ENCODE results near the gene INKA2.

INKA2 gene

GRCh38 chr1:111705841-111706240 lies 33.4 kb downstream of the INKA2 start:
- Histone ChIP-seq H3K36me3 (ENCODE audit: control insufficient read depth in 2 of 2, insufficient read depth in 2 of 2, low read length in 2 of 2) (peaks cover 31 to 45% of the 10 kb centered on the region in 2 donors), H3K27ac (ENCODE audit: low read depth in 2 of 2, low read length in 2 of 2) (no peak overlapping the region), H3K27me3 (ENCODE audit: control insufficient read depth in 2 of 2, insufficient read depth in 2 of 2, low read length in 2 of 2) (no peaks in the 10 kb centered on the region), H3K4me3 (ENCODE audit: low read length in 2 of 2) (no peak overlapping the region), H3K9ac (ENCODE audit: low read depth in 1 of 2, low read length in 2 of 2) (no peak overlapping the region), H3K9me3 (ENCODE audit: control insufficient read depth in 2 of 2, low read length in 2 of 2) (no peaks in the 10 kb centered on the region), H3K4me1 (ENCODE audit: control insufficient read depth in 2 of 2, insufficient read depth in 2 of 2, low read length in 2 of 2) (no peaks in the 10 kb centered on the region)

GRCh38 chr1:111704776-111705175 lies 34.4 kb downstream of the INKA2 start:
- Histone ChIP-seq H3K36me3 (ENCODE audit: control insufficient read depth in 2 of 2, insufficient read depth in 2 of 2, low read length in 2 of 2) (peaks cover 37 to 55% of the 10 kb centered on the region in 2 donors), H3K27me3 (ENCODE audit: control insufficient read depth in 2 of 2, insufficient read depth in 2 of 2, low read length in 2 of 2) (no peaks in the 10 kb centered on the region), H3K9me3 (ENCODE audit: control insufficient read depth in 2 of 2, low read length in 2 of 2) (no peaks in the 10 kb centered on the region), H3K27ac (ENCODE audit: low read depth in 2 of 2, low read length in 2 of 2) (no peak overlapping the region), H3K4me3 (ENCODE audit: low read length in 2 of 2) (no peak overlapping the region), H3K4me1 (ENCODE audit: control insufficient read depth in 2 of 2, insufficient read depth in 2 of 2, low read length in 2 of 2) (no peaks in the 10 kb centered on the region), H3K9ac (ENCODE audit: low read depth in 1 of 2, low read length in 2 of 2) (no peak overlapping the region)

GRCh38 chr1:111704240-111704639 lies 35.0 kb downstream of the INKA2 start:
- peaks cover 39 to 55% of the 10 kb centered on the region in 2 donors for H3K36me3 ChIP-seq (ENCODE audit: control insufficient read depth in 2 of 2, insufficient read depth in 2 of 2, low read length in 2 of 2)
- no peaks in the 10 kb centered on the region for H3K27me3 ChIP-seq (ENCODE audit: control insufficient read depth in 2 of 2, insufficient read depth in 2 of 2, low read length in 2 of 2)
- no peak overlapping the region for H3K9ac ChIP-seq (ENCODE audit: low read depth in 1 of 2, low read length in 2 of 2)
- no peaks in the 10 kb centered on the region for H3K4me1 ChIP-seq (ENCODE audit: control insufficient read depth in 2 of 2, insufficient read depth in 2 of 2, low read length in 2 of 2)
- no peak overlapping the region for H3K4me3 ChIP-seq (ENCODE audit: low read length in 2 of 2)
- H3K9me3 ChIP-seq (ENCODE audit: control insufficient read depth in 2 of 2, low read length in 2 of 2) = no peaks in the 10 kb centered on the region
- no peak overlapping the region for H3K27ac ChIP-seq (ENCODE audit: low read depth in 2 of 2, low read length in 2 of 2)

- Histone ChIP-seq H3K27me3 (ENCODE audit: control insufficient read depth in 2 of 2, insufficient read depth in 2 of 2, low read length in 2 of 2) (no peaks in the 10 kb centered on the region), H3K9me3 (ENCODE audit: control insufficient read depth in 2 of 2, low read length in 2 of 2) (no peaks in the 10 kb centered on the region), H3K4me3 (ENCODE audit: low read length in 2 of 2) (no peak overlapping the region), H3K27ac (ENCODE audit: low read depth in 2 of 2, low read length in 2 of 2) (no peak overlapping the region), H3K36me3 (ENCODE audit: control insufficient read depth in 2 of 2, insufficient read depth in 2 of 2, low read length in 2 of 2) (peaks cover 42 to 59% of the 10 kb centered on the region in 2 donors), H3K4me1 (ENCODE audit: control insufficient read depth in 2 of 2, insufficient read depth in 2 of 2, low read length in 2 of 2) (no peaks in the 10 kb centered on the region), H3K9ac (ENCODE audit: low read depth in 1 of 2, low read length in 2 of 2) (no peak overlapping the region)
Measured at GRCh38 chr1:111702504-111703050, 36.6 kb downstream of the INKA2 start.

- Histone ChIP-seq H3K4me3 (ENCODE audit: low read length in 2 of 2) (no peak overlapping the region), H3K9ac (ENCODE audit: low read depth in 1 of 2, low read length in 2 of 2) (no peak overlapping the region), H3K27me3 (ENCODE audit: control insufficient read depth in 2 of 2, insufficient read depth in 2 of 2, low read length in 2 of 2) (no peaks in the 10 kb centered on the region), H3K9me3 (ENCODE audit: control insufficient read depth in 2 of 2, low read length in 2 of 2) (no peaks in the 10 kb centered on the region), H3K27ac (ENCODE audit: low read depth in 2 of 2, low read length in 2 of 2) (no peak overlapping the region), H3K4me1 (ENCODE audit: control insufficient read depth in 2 of 2, insufficient read depth in 2 of 2, low read length in 2 of 2) (no peaks in the 10 kb centered on the region), H3K36me3 (ENCODE audit: control insufficient read depth in 2 of 2, insufficient read depth in 2 of 2, low read length in 2 of 2) (peaks cover 35 to 48% of the 10 kb centered on the region in 2 donors)
Measured at GRCh38 chr1:111699268-111699667, 39.9 kb downstream of the INKA2 start.

- no peak overlapping the region for H3K4me3 ChIP-seq (ENCODE audit: low read length in 2 of 2)
- no peaks in the 10 kb centered on the region for H3K27me3 ChIP-seq (ENCODE audit: control insufficient read depth in 2 of 2, insufficient read depth in 2 of 2, low read length in 2 of 2)
- peaks cover 24 to 42% of the 10 kb centered on the region in 2 donors for H3K36me3 ChIP-seq (ENCODE audit: control insufficient read depth in 2 of 2, insufficient read depth in 2 of 2, low read length in 2 of 2)
- no peak overlapping the region for H3K27ac ChIP-seq (ENCODE audit: low read depth in 2 of 2, low read length in 2 of 2)
- no peaks in the 10 kb centered on the region for H3K4me1 ChIP-seq (ENCODE audit: control insufficient read depth in 2 of 2, insufficient read depth in 2 of 2, low read length in 2 of 2)
- H3K9ac ChIP-seq (ENCODE audit: low read depth in 1 of 2, low read length in 2 of 2) = no peak overlapping the region
- H3K9me3 ChIP-seq (ENCODE audit: control insufficient read depth in 2 of 2, low read length in 2 of 2) = no peaks in the 10 kb centered on the region
Measured at GRCh38 chr1:111696330-111696729, 42.9 kb downstream of the INKA2 start.

- Histone ChIP-seq H3K27ac (ENCODE audit: low read depth in 2 of 2, low read length in 2 of 2) (no peak overlapping the region), H3K4me1 (ENCODE audit: control insufficient read depth in 2 of 2, insufficient read depth in 2 of 2, low read length in 2 of 2) (no peaks in the 10 kb centered on the region), H3K27me3 (ENCODE audit: control insufficient read depth in 2 of 2, insufficient read depth in 2 of 2, low read length in 2 of 2) (no peaks in the 10 kb centered on the region), H3K36me3 (ENCODE audit: control insufficient read depth in 2 of 2, insufficient read depth in 2 of 2, low read length in 2 of 2) (peaks cover 21 to 37% of the 10 kb centered on the region in 2 donors), H3K9me3 (ENCODE audit: control insufficient read depth in 2 of 2, low read length in 2 of 2) (no peaks in the 10 kb centered on the region), H3K9ac (ENCODE audit: low read depth in 1 of 2, low read length in 2 of 2) (no peak overlapping the region), H3K4me3 (ENCODE audit: low read length in 2 of 2) (no peak overlapping the region)
Measured at GRCh38 chr1:111695801-111696200, 43.4 kb downstream of the INKA2 start.

GRCh38 chr1:111691886-111692285 lies 47.3 kb downstream of the INKA2 start:
- Histone ChIP-seq H3K4me1 (ENCODE audit: control insufficient read depth in 2 of 2, insufficient read depth in 2 of 2, low read length in 2 of 2) (peaks cover 4 to 5% of the 10 kb centered on the region in 2 donors), H3K9me3 (ENCODE audit: control insufficient read depth in 2 of 2, low read length in 2 of 2) (no peaks in the 10 kb centered on the region), H3K27ac (ENCODE audit: low read depth in 2 of 2, low read length in 2 of 2) (no peak overlapping the region), H3K4me3 (ENCODE audit: low read length in 2 of 2) (no peak overlapping the region), H3K27me3 (ENCODE audit: control insufficient read depth in 2 of 2, insufficient read depth in 2 of 2, low read length in 2 of 2) (no peaks in the 10 kb centered on the region), H3K9ac (ENCODE audit: low read depth in 1 of 2, low read length in 2 of 2) (no peak overlapping the region), H3K36me3 (ENCODE audit: control insufficient read depth in 2 of 2, insufficient read depth in 2 of 2, low read length in 2 of 2) (peaks cover 2 to 6% of the 10 kb centered on the region in 2 donors)

GRCh38 chr1:111690306-111690617 lies 48.9 kb downstream of the INKA2 start:
- H3K9me3 ChIP-seq (ENCODE audit: control insufficient read depth in 2 of 2, low read length in 2 of 2) = no peaks in the 10 kb centered on the region
- no peak overlapping the region for H3K27ac ChIP-seq (ENCODE audit: low read depth in 2 of 2, low read length in 2 of 2)
- H3K27me3 ChIP-seq (ENCODE audit: control insufficient read depth in 2 of 2, insufficient read depth in 2 of 2, low read length in 2 of 2) = no peaks in the 10 kb centered on the region
- H3K4me1 ChIP-seq (ENCODE audit: control insufficient read depth in 2 of 2, insufficient read depth in 2 of 2, low read length in 2 of 2) = peaks cover 4 to 5% of the 10 kb centered on the region in 2 donors
- H3K36me3 ChIP-seq (ENCODE audit: control insufficient read depth in 2 of 2, insufficient read depth in 2 of 2, low read length in 2 of 2) = peaks cover 2 to 6% of the 10 kb centered on the region in 2 donors
- H3K4me3 ChIP-seq (ENCODE audit: low read length in 2 of 2) = no peak overlapping the region
- H3K9ac ChIP-seq (ENCODE audit: low read depth in 1 of 2, low read length in 2 of 2) = no peak overlapping the region
